SIG-M5 treated with dmso at 0.1 percent for 504 hours (cell line): ENCODE results near the gene CEP112.
"Not testable (repeated sequence)": the region's sequence is repeated elsewhere in the genome, so short reads cannot be mapped to it uniquely, and the experiment has no call there.

Experiments used
- DNase-seq: peaks from one replicate; lab custom pipeline; 2025; ENCODE audit not compliant: unreplicated experiment; lab: John Stamatoyannopoulos, UW

CEP112 gene

GRCh38 chr17:65745241-65745640, 446.7 kb downstream of the CEP112 start:
- no peak for DNase-seq

DNA sequence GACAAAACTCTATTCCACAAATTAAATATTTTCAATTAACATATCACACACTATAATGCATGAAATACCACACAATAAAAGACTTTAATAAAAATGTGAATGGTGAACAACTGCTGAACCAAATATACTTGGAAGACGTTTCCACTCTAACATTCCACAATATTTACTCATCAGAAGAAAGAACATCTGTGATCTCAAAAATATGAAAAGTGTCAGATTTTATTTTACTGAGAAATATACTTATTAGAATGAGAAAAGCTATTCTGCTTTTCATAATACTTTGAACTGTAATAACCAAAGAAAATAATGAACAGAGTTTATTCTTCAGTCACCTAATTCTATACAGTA, 448.7 kb downstream of the CEP112 start:
- no peak for DNase-seq

- no peak for DNase-seq
Measured at GRCh38 chr17:65742403-65743307, 449.3 kb downstream of the CEP112 start.

GRCh38 chr17:65741710-65742109, 450.2 kb downstream of the CEP112 start:
- no peak for DNase-seq

DNA sequence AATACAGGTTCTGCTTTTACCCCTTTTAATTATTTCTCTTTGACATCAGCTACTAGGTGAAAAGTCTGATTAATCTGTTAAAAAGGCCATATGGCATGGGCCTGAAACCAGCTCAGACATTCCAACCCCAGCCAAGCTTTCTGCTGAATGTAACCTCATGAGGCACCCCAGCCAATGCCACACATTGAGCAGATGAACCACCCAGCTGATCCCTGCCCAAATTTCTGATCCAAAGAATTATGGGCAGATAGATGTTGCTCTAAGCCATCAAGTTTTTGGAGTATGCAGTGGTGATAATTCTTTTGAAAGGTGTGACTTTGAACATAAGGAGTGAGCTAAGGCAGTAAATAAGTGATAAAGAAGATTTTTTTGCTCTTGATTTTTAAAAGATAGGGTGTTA, 452.9 kb downstream of the CEP112 start:
- DNase-seq: no peak

DNA sequence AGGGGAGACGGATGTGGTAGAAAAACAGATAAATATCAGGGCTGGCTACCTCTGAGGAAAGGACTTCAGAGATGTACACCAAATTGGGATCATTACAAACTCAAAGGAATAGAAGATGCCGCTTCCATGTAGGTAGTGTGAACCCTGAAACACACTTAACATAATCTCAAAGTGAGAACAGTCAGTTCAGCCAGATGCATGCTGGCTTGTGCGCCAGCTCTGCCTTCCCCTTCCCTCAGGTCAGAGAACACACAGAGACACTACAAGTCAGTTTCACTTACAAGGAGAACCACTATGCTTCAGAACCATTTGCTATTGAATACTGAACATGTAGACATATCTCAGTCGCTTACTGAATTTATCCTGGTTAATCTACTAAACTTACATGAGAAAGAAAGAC, 454.5 kb downstream of the CEP112 start:
- no peak for DNase-seq

DNA sequence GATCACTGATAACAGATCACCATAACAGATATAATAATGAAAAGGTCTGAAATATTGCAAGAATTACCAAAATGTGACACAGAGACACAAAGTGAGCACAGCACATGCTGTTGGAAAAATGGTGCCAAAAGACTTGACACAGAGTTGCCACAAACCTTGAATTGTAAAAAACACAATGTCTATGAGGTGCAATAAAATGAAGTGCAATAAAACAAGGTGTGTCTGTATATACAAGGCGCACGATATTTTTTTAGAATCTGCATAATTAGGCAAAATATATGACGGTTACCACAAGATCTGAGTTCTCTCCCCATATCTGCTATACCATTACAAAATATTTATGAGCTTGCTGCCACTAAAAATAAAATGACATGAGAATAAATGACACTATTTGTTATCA, 458.6 kb downstream of the CEP112 start:
- no peak for DNase-seq

GRCh38 chr17:65732667-65733066, 459.3 kb downstream of the CEP112 start:
- DNase-seq: not testable (repeated sequence)

DNA sequence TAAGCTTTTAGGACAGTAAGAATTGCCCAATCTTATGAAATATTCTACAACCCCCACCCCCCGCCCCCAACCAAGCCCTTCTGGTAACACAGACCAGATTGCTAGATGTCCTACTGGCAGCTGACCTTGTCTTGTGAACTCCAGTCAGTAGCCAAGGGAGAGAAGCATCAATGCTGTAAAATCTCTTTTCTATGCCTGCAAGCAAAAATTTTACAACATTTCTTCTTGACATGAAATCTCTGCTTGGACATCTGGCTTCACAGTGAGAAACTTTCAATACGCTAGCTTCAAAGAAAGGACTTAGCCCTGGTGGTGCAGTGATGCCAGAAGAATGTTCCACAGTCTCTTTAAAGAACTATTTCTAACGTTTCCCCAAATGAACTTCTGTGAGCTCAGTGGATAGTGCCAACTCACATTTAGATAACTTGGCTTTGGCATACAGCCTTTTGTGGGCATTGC, 461.2 kb downstream of the CEP112 start:
- no peak for DNase-seq

DNA sequence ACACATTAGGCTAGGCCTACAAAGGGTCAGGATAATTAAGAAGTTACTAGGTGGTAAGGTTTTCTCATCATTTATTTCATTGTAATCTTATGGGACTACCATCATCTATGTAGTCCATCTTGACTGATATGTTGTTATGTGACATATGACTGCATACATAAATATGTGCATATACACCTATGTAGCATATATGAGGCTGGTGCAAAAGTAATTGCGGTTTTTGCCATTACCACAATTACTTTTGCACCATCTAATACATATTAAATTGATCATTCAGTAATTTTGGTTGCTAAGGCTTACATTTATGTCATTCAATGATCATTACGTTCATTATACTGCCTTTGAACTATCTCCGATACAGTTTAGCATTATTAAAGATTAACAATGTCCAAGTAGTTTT, 462.7 kb downstream of the CEP112 start:
- no peak for DNase-seq

GRCh38 chr17:65727832-65728231, 464.1 kb downstream of the CEP112 start:
- DNase-seq: no peak

DNA sequence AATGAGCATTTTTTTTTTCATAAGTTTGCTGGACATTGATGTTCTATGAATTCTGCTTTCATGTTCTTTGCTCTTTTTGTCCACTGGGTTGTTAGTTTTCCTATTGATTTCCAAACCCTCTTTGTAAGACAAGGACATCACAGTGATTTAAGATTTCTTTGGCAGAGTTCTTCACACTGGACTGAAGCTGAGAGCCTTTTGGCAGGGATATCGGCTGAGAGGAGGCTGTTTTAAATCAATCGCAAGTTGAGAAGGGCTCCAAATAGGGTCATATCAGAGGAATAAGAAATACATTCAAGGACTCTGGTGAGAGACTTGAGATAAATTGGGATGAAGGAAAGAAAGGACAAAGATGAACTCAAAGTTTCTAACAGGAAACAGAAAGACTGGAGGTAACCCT, 464.7 kb downstream of the CEP112 start:
- no peak for DNase-seq

GRCh38 chr17:65723431-65724151, 468.3 kb downstream of the CEP112 start:
- no peak for DNase-seq

DNA sequence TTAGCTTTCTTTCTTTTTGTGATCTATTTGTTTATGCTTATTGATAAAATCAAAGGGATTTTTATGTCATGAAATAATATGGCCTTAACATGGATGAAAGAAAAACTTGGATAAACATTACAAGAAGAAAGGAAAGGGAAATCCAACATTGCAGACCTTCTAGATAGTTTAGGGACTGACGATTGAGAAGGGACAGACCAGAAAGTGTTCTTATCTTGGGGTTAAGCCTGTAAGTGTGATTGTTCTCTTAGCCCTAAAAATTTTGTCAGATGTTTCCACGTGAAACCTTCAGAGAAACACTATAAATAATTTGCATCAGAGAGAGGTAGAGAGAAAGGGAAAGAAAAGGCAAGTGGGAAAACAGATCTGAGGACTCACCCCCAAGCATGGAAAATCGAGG, 473.3 kb downstream of the CEP112 start:
- DNase-seq: no peak

GRCh38 chr17:65712383-65713267, 479.3 kb downstream of the CEP112 start:
- DNase-seq: no peak

- DNase-seq: no peak
Measured at GRCh38 chr17:65711671-65712276, 480.2 kb downstream of the CEP112 start.

DNA sequence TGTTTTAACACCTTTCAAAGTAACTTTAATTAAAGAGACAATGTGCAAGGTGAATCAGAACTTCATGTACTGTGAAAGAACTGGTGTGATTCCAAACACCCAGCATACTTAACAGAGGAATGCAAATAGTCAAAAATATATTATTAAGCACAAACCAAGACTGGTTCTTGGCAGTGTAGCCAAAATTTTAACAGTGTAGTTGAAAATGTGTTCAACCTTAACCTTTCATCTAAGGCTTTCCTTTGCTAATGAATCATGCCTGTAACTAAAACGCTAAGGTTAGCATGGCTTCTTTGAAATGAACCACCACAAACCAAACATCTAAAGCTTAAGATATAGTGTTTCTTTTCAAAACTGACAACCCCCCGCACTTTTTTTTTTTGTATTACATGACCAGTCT, 484.2 kb downstream of the CEP112 start:
- no peak for DNase-seq

DNA sequence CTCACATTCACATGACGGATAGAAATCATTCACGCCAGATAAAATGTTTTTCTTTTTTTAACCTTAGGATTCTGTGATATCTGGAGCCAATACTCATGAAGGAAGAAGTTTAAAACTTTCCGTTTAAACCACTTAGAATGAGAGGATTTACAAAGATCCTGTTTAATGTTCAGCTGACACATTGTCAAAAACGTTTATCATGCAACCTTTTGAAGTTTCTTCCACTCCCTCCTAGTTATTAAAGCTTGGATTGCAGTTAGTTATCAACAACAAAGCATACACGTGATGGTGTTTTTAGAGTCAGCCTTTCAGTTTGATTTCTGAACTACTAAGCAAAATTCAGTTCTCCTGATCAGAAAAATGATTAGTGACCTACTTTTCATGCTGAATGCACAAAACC, 487.2 kb downstream of the CEP112 start:
- no peak for DNase-seq

GRCh38 chr17:65703891-65704290, 488.0 kb downstream of the CEP112 start:
- DNase-seq: no peak

- no peak for DNase-seq
Measured at GRCh38 chr17:65699459-65699858, 492.5 kb downstream of the CEP112 start.
